Fibroblast of skin of back (primary cell): Measurements from ENCODE around the gene AMN.
A peak's percentile ranks its signal among the peaks of the same experiment; 100 is the strongest.
"Not testable (repeated sequence)": the region's sequence is repeated elsewhere in the genome, so short reads cannot be mapped to it uniquely, and the experiment has no call there.

Source experiments
- DNase-seq: peaks from one replicate; pipeline ENCODE4 v3.0.0-alpha.2; 2013

Gene AMN

GRCh38 chr14:102913341-102914211 is 8.9 kb upstream of the AMN start:
- no peak for DNase-seq

GRCh38 chr14:102914474-102915291 is 7.8 kb upstream of the AMN start:
- no peak for DNase-seq

- DNase-seq: no peak
Observed at GRCh38 chr14:102915292-102916110, 7.0 kb upstream of the AMN start.

GRCh38 chr14:102916347-102917055 is 6.0 kb upstream of the AMN start:
- DNase-seq: no peak

GRCh38 chr14:102917056-102917385 is 5.4 kb upstream of the AMN start:
- DNase-seq: no peak

- peak; percentile 38 for DNase-seq
Observed at GRCh38 chr14:102917469-102918211, 4.8 kb upstream of the AMN start.

GRCh38 chr14:102918438-102918837 is 4.0 kb upstream of the AMN start:
- DNase-seq: no peak

GRCh38 chr14:102920273-102920997 is 2.0 kb upstream of the AMN start:
- no peak for DNase-seq

GRCh38 chr14:102920998-102921304 is 1.5 kb upstream of the AMN start:
- no peak for DNase-seq

GRCh38 chr14:102923201-102923924 is 900 bp downstream of the AMN start:
- DNase-seq: no peak

- no peak for DNase-seq
Observed at GRCh38 chr14:102923925-102924486, 1.5 kb downstream of the AMN start.

GRCh38 chr14:102924632-102925588 is 2.4 kb downstream of the AMN start:
- no peak for DNase-seq

- no peak for DNase-seq
Observed at GRCh38 chr14:102925646-102926045, 3.2 kb downstream of the AMN start.

GRCh38 chr14:102926104-102926503 is 3.6 kb downstream of the AMN start:
- DNase-seq: no peak

- not testable (repeated sequence) for DNase-seq
Observed at GRCh38 chr14:102926840-102927239, 4.4 kb downstream of the AMN start.

- no peak for DNase-seq
Observed at GRCh38 chr14:102927346-102927877, 4.9 kb downstream of the AMN start.

- DNase-seq: no peak
Observed at GRCh38 chr14:102927878-102928411, 5.5 kb downstream of the AMN start.
